NCI-H226 (cell line): ENCODE results near the gene TFAP2C.
"Not testable (repeated sequence)": the region's sequence is repeated elsewhere in the genome, so short reads cannot be mapped to it uniquely, and the experiment has no call there.

Experiments
- DNase-seq: peaks from one replicate; pipeline ENCODE4 v3.0.0-alpha.2; 2015

The TFAP2C gene

DNA sequence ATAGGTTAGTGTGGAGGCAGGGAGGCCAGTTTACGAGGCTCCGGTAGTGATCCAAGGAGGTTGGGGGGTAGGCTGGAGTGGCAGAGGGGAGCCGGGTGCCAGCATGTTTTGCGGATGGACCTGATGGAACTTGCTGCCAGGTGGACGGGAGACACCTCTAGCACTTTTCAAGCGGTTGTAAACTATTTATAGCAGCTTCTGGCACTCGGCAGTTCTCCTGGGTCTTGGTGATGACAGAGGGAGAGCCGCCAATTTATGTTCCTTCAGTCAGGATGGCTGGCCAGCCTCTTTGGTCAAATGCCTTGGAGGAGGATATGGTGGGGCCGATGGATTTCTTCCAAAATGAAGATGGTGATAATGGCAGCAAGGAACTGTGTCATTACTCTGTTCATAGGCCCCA is 28.8 kb downstream of the TFAP2C start:
- DNase-seq: no peak

DNA sequence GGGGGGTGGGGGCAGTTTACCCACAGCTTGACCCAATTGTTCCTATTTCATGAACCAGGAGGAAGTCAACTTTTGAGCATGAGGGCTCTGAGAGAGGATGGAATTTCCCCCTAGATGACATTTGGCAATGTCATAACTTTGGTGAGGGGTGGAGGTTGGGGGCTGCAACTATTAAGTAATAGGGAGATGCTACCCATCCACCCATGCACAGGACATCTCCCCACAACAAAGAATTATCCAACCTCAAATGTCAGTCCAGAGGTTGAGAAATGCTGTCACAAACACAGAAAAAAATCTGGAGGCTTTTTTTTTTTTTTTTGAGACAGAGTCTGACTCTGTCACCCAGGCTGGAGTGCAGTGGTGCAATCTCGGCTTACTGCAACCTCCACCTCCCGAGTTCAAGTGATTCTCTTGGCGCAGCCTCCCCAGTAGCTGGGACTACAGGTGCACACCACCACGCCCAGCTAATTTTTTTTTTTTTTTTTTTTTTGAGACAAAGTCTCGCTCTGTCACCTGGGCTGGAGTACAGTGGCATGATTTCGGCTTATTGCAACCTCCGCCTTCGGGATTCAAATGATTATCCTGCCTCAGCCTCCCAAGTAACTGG is 29.3 kb downstream of the TFAP2C start:
- not testable (repeated sequence) for DNase-seq

DNA sequence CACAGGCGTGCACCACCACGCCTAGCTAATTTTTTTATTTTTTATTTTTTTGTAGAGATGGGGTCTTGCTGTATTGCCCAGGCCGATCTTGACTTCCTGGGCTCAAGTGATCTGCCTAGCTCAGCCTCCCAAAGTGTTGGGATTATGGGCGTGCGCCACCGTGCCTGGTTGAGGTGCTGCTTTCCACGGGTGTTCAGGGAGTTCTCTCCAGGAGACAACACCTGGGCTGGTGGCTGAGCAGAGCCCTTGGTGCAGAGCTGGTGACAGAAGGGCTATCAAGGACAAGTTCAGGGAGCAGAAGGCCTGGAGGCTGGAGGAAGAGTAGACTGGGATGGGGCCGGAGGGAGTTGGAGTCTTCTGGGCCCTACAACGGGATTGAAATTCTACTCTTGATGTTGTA is 34.6 kb downstream of the TFAP2C start:
- no peak for DNase-seq

DNA sequence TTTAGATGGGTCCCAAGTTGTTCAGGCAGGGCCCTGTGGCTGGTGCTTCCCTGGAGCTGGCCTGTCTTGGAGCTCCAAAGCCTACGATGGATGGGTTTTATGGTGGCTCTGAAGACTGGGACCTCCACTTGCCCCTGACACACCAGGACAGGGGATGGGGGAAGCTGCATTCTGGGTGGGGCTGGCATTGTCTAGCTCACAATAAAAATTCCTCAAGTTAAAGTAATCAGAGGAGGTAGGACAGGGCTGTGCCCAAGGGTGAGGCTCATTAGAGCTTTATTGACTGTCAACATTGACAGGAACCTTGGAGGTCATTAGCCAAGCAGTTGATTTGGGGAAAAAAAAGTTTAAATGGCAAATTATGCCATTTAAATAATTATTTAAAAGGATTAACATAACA is 35.7 kb downstream of the TFAP2C start:
- DNase-seq: no peak

- no peak for DNase-seq
Measured at GRCh38 chr20:56665806-56666205, 36.7 kb downstream of the TFAP2C start.

DNA sequence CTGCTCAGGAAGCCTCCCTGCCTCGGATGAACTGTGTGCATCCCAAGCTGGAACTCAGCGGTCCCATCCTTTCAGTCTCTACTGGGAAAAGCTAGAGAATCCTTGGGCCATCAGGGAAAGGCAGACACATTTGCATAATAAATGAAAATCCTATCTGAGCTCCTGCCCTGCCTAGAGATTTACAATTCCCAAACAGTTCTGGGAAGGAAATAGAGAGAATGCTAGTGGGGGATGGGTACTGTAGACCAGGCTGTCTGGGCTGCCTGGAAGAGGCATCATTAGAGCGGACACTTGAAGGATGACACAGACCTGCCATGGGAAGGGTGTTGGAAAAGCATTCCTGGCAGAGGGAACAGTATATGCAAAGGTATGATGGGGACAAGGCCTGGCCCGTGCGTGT is 44.3 kb downstream of the TFAP2C start:
- no peak for DNase-seq

DNA sequence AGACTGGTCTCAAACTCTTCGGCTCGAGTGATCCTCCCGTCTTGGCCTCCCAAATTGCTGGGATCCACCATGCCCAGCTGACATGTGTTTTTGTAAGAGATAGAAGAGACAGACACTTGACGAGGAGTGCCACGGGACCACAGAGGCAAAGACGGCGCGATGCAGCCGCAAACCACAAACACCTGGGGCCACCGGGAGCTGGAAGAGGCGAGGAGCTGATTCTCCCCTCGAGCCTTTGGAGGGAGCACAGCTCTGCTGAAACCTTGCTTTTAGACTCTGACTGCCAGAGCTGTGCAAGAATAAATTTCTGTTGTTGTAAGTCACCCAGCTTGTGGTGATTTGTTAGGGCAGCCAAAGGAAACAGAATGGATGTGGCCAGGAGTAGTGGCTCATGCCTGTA is 46.9 kb downstream of the TFAP2C start:
- no peak for DNase-seq

DNA sequence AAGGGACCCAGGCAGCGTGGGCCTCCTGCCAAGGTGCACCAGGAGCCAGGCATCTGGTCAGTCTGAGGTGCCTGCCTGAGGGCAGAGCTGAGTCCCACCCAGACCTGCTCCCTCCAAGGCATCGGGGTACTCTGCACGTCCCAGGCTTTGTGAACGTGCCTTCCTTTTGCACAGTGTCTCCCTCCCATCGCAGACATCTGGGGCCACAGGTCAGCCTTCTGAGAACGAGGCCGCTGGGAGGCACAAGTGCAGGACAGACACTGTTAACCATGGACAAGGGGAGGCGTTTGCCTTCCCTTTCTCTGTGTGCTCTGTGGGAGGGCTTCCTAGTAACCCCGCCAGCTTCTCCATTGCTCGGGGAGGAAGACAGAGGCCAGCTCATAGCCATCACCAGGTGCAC is 47.6 kb downstream of the TFAP2C start:
- no peak for DNase-seq

- DNase-seq: no peak
Measured at GRCh38 chr20:56683077-56683865, 54.2 kb downstream of the TFAP2C start.

DNA sequence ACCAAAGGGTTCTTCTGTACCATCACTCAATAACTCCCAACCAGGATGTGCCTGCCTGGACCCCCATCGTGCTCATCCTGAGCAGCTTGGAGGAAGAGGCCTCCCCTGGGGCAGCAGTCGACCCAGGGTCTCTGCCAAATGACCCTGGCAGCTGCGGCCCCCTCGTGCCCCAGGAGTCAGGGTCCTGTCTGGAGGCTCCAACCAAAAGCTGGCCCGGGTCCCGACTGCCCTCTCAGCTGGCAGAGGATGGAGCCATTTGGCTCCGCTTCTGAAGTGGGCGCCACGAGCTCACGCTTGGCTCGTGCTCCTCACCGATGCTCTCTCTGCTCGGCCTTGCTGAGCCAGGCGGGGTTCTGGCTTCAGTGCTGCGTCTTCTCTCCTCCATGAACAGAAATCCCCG is 56.8 kb downstream of the TFAP2C start:
- no peak for DNase-seq

- no peak for DNase-seq
Measured at GRCh38 chr20:56687061-56687460, 58.0 kb downstream of the TFAP2C start.

GRCh38 chr20:56688106-56688505 is 59.0 kb downstream of the TFAP2C start:
- DNase-seq: no peak
